Measurements from ENCODE around the gene RAMP2.

RAMP2 gene

DNA sequence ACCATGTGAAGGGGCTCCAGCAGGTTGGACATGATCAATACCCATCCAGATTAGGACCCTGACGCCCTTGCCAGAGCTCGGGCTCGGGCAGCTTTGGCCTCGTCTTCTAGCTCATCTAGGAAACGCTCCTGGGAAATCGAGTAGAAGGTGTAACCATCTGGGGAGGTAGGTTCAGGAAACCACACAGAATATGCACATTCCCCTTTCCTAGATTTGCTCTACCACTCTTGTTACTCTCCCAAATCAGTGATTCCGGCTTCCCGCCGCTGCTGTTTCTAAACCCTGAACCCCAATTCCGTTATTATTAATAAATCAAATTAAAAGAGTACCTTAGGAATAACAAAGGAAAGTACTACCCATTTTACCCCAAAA lies 37.0 kb downstream of the RAMP2 start:
- DNase-seq (ENCODE audit: low spot score) (no peak), ATAC-seq (ENCODE audit: low read depth) (no peak)
- Histone ChIP-seq H3K27ac (ENCODE audit: poor library complexity, severe bottlenecking) (peak overlapping the region; percentile 24), H3K9me3 (ENCODE audit: severe bottlenecking) (no peaks in the 10 kb centered on the region), H3K4me1 (ENCODE audit: insufficient read depth, poor library complexity, severe bottlenecking) (peaks cover 9% of the 10 kb centered on the region), H3K27me3 (ENCODE audit: insufficient read depth, poor library complexity, severe bottlenecking) (no peaks in the 10 kb centered on the region), H3K36me3 (ENCODE audit: low read depth) (peaks cover 8% of the 10 kb centered on the region; the same call in 1 of the 2 replicates), H3K4me3 (ENCODE audit: severe bottlenecking) (peak overlapping the region; percentile 60)
- TF ChIP-seq, protein P1, sequence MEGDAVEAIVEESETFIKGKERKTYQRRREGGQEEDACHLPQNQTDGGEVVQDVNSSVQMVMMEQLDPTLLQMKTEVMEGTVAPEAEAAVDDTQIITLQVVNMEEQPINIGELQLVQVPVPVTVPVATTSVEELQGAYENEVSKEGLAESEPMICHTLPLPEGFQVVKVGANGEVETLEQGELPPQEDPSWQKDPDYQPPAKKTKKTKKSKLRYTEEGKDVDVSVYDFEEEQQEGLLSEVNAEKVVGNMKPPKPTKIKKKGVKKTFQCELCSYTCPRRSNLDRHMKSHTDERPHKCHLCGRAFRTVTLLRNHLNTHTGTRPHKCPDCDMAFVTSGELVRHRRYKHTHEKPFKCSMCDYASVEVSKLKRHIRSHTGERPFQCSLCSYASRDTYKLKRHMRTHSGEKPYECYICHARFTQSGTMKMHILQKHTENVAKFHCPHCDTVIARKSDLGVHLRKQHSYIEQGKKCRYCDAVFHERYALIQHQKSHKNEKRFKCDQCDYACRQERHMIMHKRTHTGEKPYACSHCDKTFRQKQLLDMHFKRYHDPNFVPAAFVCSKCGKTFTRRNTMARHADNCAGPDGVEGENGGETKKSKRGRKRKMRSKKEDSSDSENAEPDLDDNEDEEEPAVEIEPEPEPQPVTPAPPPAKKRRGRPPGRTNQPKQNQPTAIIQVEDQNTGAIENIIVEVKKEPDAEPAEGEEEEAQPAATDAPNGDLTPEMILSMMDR (IDR thresholded peaks at IDR 0.05; ENCODE audit: poor library complexity, severe bottlenecking): no peak

DNA sequence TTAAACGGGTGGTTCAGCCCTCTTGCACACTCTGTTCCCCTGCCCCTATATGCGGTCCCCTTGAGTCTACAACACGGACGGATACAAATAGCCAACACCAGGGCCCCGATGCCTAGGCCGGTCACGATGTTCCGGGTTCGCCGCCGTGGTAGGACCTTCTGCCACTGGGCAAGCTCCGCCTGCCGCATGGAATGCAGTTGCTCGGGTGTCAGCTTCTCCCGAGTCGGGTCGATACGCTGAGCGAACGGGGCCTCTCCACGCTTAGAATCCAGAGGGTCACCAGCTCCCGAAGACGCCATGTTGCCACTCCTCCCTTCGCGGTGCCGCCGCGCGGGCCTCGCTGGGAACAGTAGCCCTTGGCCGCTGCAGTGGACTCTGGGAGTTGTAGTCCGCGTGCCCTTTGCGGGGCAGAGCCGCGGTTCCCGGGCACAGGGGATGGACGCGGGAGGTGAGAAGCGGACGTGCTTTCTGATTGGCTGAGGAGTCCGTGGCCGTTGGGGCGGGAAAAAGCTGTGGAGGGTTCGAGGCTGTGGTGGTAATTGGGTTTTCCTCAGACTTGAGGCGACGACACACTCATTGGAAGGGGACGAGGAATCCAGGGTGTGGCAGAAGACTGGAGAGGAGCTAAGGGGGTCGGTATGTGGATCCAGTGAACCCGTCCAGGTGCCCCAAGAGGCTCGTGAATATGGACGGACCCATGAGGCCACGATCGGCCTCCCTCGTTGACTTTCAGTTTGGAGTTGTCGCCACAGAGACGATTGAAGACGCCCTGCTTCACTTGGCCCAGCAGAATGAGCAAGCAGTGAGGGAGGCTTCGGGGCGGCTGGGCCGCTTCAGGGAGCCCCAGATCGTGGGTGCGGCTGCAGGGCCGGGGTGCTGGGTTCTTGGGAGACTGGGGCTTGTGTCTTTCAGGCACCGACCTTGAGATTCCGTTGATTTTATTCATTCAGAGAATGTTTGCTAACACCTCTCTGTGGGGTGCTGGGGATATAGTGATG lies 37.7 kb downstream of the RAMP2 start, which contains the start of the genes CNTD1 and COA3:
Gene CNTD1 (plus strand): TSS at position 479 of the 998 bp plus-strand sequence. CDS start 207 bp downstream, at position 686.
Gene COA3 (minus strand): TSS at position 322 of the 998 bp plus-strand sequence. CDS start 23 bp downstream, at position 299.
- peak; percentile 87 for DNase-seq (ENCODE audit: low spot score)
- Histone ChIP-seq H3K4me1 (ENCODE audit: insufficient read depth, poor library complexity, severe bottlenecking) (peaks cover 9% of the 10 kb centered on the region), H3K27me3 (ENCODE audit: insufficient read depth, poor library complexity, severe bottlenecking) (no peaks in the 10 kb centered on the region), H3K4me3 (ENCODE audit: severe bottlenecking) (peak within 1 kb of the TSS; percentile 60), H3K9me3 (ENCODE audit: severe bottlenecking) (no peaks in the 10 kb centered on the region), H3K36me3 (ENCODE audit: low read depth) (peaks cover 8% of the 10 kb centered on the region; the same call in 1 of the 2 replicates), H3K27ac (ENCODE audit: poor library complexity, severe bottlenecking) (peak within 1 kb of the TSS; percentile 24)
- ATAC-seq (ENCODE audit: low read depth): peak; percentile 98
- TF ChIP-seq, protein P1 (IDR thresholded peaks at IDR 0.05; ENCODE audit: poor library complexity, severe bottlenecking): no peak

DNA sequence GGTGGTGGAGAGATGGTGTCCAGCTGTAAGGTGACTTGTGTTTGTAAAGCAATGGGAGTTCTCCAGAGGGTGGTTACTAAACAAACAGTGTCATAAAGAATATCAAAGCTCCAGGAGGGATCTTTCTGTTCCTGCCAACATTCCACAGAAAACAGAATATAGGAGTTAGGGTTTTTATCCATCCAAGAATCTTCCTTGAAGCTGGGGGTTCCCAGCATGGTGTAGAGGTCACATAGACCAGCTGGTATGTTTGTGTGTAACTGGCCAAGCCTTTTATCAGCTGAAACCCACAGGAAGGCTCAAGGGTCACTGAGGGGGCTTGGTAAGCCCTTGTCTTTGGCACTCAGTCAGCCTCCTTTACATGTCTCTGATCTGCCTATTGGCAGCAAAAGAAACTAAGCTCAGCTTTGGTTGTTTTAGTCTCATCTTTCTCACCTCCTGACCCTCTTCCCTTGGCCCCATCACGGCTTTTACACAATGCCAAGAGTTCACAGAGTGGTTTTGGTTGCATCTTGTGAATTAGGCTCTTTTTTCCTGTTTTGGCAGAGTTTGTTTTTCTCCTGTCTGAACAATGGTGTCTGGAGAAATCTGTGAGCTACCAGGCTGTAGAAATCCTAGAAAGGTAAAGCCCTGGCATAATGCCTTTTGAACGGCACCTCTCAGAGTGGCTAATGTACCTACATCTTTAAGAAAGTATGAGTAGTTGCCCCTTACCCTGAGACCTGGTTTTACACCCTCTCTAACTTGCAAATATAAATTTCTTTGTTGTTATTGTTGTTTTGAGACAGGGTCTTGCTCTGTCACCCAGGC lies 42.3 kb downstream of the RAMP2 start:
- Histone ChIP-seq H3K4me1 (ENCODE audit: insufficient read depth, poor library complexity, severe bottlenecking) (no peaks in the 10 kb centered on the region), H3K9me3 (ENCODE audit: severe bottlenecking) (no peaks in the 10 kb centered on the region), H3K4me3 (ENCODE audit: severe bottlenecking) (no peak overlapping the region), H3K27me3 (ENCODE audit: insufficient read depth, poor library complexity, severe bottlenecking) (no peaks in the 10 kb centered on the region), H3K36me3 (ENCODE audit: low read depth) (no peaks in the 10 kb centered on the region), H3K27ac (ENCODE audit: poor library complexity, severe bottlenecking) (no peak overlapping the region)
- no peak for ATAC-seq (ENCODE audit: low read depth)
- TF ChIP-seq, protein P1 (IDR thresholded peaks at IDR 0.05; ENCODE audit: poor library complexity, severe bottlenecking): no peak
- DNase-seq (ENCODE audit: low spot score): no peak

DNA sequence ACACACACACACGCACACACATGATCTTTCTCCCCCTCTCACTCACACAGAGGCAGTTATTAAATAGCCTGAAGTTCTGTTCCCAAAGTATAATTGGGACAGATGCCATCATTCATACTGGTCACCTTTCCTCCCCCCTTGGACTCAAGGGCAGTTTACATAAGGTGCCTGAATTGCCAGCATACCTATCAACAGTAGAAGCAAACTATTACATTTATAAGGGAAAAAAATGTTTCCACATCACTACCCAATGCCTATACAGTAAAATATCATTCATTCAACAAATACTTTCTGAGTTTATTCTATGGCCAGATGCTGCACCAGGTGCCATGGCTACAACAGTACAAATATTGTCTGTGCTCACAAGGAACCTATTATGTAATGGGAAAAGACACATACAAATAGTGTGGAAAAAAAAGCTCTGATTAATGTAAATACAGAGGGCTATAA lies 43.9 kb downstream of the RAMP2 start:
- H3K4me1 ChIP-seq (ENCODE audit: insufficient read depth, poor library complexity, severe bottlenecking): no peaks in the 10 kb centered on the region
- no peak for ATAC-seq (ENCODE audit: low read depth)
- H3K36me3 ChIP-seq (ENCODE audit: low read depth): peaks cover 5% of the 10 kb centered on the region
- no peak overlapping the region for H3K4me3 ChIP-seq (ENCODE audit: severe bottlenecking)
- H3K27me3 ChIP-seq (ENCODE audit: insufficient read depth, poor library complexity, severe bottlenecking): no peaks in the 10 kb centered on the region
- TF ChIP-seq, protein P1 (IDR thresholded peaks at IDR 0.05; ENCODE audit: poor library complexity, severe bottlenecking): no peak
- no peak overlapping the region for H3K27ac ChIP-seq (ENCODE audit: poor library complexity, severe bottlenecking)
- H3K9me3 ChIP-seq (ENCODE audit: severe bottlenecking): no peaks in the 10 kb centered on the region
- DNase-seq (ENCODE audit: low spot score): no peak
